Neuronal stem cell (in vitro differentiated cells): ENCODE data around the gene CYP1B1.

Experiments
- DNase-seq: peaks from one replicate; pipeline ENCODE4 v3.0.0-alpha.2; 2013; ENCODE audit warnings: low spot score
- H2AFZ ChIP-seq: one replicate; pipeline ENCODE4 v1.6.1; 2013; ENCODE audit warnings: mild to moderate bottlenecking, low read length, inconsistent platforms
- H2AK5ac ChIP-seq: 2 replicates; pipeline ENCODE4 v1.6.1; 2013; ENCODE audit warnings: low read depth, mild to moderate bottlenecking, inconsistent platforms, low read length, moderate library complexity, mixed read lengths
- H2BK120ac ChIP-seq: 2 replicates; pipeline ENCODE4 v1.6.1; 2013; ENCODE audit warnings: low read depth, mild to moderate bottlenecking, inconsistent platforms, low read length, moderate library complexity, mixed read lengths
- H2BK12ac ChIP-seq: one replicate; pipeline ENCODE4 v1.6.1; 2013; ENCODE audit warnings: low read length, inconsistent platforms
- H2BK15ac ChIP-seq: 2 replicates; pipeline ENCODE4 v1.6.1; 2013; ENCODE audit warnings: mild to moderate bottlenecking, low read length, inconsistent platforms, mixed read lengths
- H2BK5ac ChIP-seq: one replicate; pipeline ENCODE4 v1.6.1; 2013; ENCODE audit warnings: inconsistent platforms, mild to moderate bottlenecking, low read length, moderate library complexity
- H3K14ac ChIP-seq: one replicate; pipeline ENCODE4 v1.6.1; 2013; ENCODE audit warnings: low read length, inconsistent platforms
- H3K18ac ChIP-seq: 2 replicates; pipeline ENCODE4 v1.6.1; 2013; ENCODE audit warnings: low read length, inconsistent platforms
- H3K23ac ChIP-seq: 2 replicates; pipeline ENCODE4 v1.6.1; 2013; ENCODE audit warnings: low read depth, mild to moderate bottlenecking, mixed read lengths, low read length, inconsistent platforms; ENCODE audit not compliant: poor library complexity
- H3K27ac ChIP-seq: replicated peaks from 3 replicates; pipeline ENCODE4 v1.5.1; 2013; ENCODE audit warnings: low read length, inconsistent platforms
- H3K27me3 ChIP-seq, 3 experiments: 2 replicates each; pipeline ENCODE4 v1.6.1; 2013; ENCODE audit warnings: low read length in 3 of 3, mild to moderate bottlenecking in 2 of 3, inconsistent platforms in 1 of 3, low read depth in 1 of 3, mixed read lengths in 1 of 3, moderate library complexity in 1 of 3; ENCODE audit not compliant: control insufficient read depth in 3 of 3, insufficient read depth in 3 of 3
- H3K36me3 ChIP-seq, 2 donors: replicated peaks in 1 of 2; 2 replicates each; pipeline ENCODE4 v1.6.1; 2013; ENCODE audit warnings: low read length in 2 of 2; ENCODE audit not compliant: control insufficient read depth in 2 of 2, insufficient read depth in 2 of 2
- H3K4ac ChIP-seq: 2 replicates; pipeline ENCODE4 v1.6.1; 2013; ENCODE audit warnings: inconsistent platforms, mild to moderate bottlenecking, low read length, moderate library complexity
- H3K4me1 ChIP-seq, 2 donors: 1 replicate in 1 of 2; 2 replicates in 1 of 2; pipeline ENCODE4 v1.6.1; 2013; ENCODE audit warnings: low read length in 2 of 2, low read depth in 1 of 2; ENCODE audit not compliant: control insufficient read depth in 2 of 2, insufficient read depth in 1 of 2
- H3K4me2 ChIP-seq: one replicate; pipeline ENCODE4 v1.6.1; 2013; ENCODE audit warnings: mild to moderate bottlenecking, low read length, inconsistent platforms; ENCODE audit not compliant: insufficient read depth, poor library complexity, severe bottlenecking
- H3K4me3 ChIP-seq, 2 donors: 2 replicates each; pipeline ENCODE4 v1.5.1; 2013; ENCODE audit warnings: low read length in 2 of 2, mild to moderate bottlenecking in 2 of 2, inconsistent platforms in 1 of 2, moderate library complexity in 1 of 2
- H3K79me1 ChIP-seq: one replicate; pipeline ENCODE4 v1.6.1; 2013; ENCODE audit warnings: low read depth, mild to moderate bottlenecking, inconsistent platforms, low read length, moderate library complexity
- H3K9ac ChIP-seq: one replicate; pipeline ENCODE4 v1.6.1; 2013; ENCODE audit warnings: mild to moderate bottlenecking, low read depth, low read length, inconsistent platforms; ENCODE audit not compliant: poor library complexity
- H3K9me3 ChIP-seq, 2 donors: replicated peaks in 1 of 2; 2 replicates each; pipeline versions ENCODE3 to v1.6.1; 2013; ENCODE audit warnings: low read length in 2 of 2, mild to moderate bottlenecking in 2 of 2, inconsistent platforms in 1 of 2, low read depth in 1 of 2, mixed read lengths in 1 of 2, moderate library complexity in 1 of 2; ENCODE audit not compliant: control insufficient read depth in 2 of 2, insufficient read depth in 1 of 2
- H4K8ac ChIP-seq: one replicate; pipeline ENCODE4 v1.6.1; 2013; ENCODE audit warnings: low read depth, mild to moderate bottlenecking, inconsistent platforms, low read length, moderate library complexity
- H4K91ac ChIP-seq: one replicate; pipeline ENCODE4 v1.6.1; 2013; ENCODE audit warnings: low read length, low read depth, mild to moderate bottlenecking, inconsistent platforms; ENCODE audit not compliant: poor library complexity
- WGBS, 2 donors: extraction: QIAGEN DNeasy Blood & Tissue Kit; methylation state at CpG; one replicate each; pipeline ENCODE4 v1.1.7; 2013; ENCODE audit warnings: missing lambda C conversion rate in 2 of 2, mixed read lengths in 1 of 2; ENCODE audit not compliant: insufficient read length in 2 of 2, insufficient replicate concordance in 1 of 2; ENCODE audit errors: extremely low coverage in 2 of 2; 5-methylcytosine and 5-hydroxymethylcytosine counted together

The CYP1B1 gene

GRCh38 chr2:38029512-38029911 lies 46.4 kb downstream of the CYP1B1 start:
- no peak for DNase-seq

GRCh38 chr2:38028829-38029228 lies 47.1 kb downstream of the CYP1B1 start:
- no peak overlapping the region for H2BK12ac ChIP-seq
- no peak overlapping the region for H2AK5ac ChIP-seq
- no peak overlapping the region for H3K9ac ChIP-seq
- H3K4me3 ChIP-seq, result no peak overlapping the region
- no peak overlapping the region for H2BK15ac ChIP-seq
- H3K9me3 ChIP-seq, result no peaks in the 10 kb centered on the region
- no peak overlapping the region for H3K4me2 ChIP-seq
- no peak overlapping the region for H4K8ac ChIP-seq
- H3K4me1 ChIP-seq, result peaks cover 0 to 1% of the 10 kb centered on the region in 2 donors
- no peaks in the 10 kb centered on the region for H3K36me3 ChIP-seq
- no peak overlapping the region for H2BK120ac ChIP-seq
- no peak overlapping the region for H3K14ac ChIP-seq
- no peak overlapping the region for H4K91ac ChIP-seq
- H3K23ac ChIP-seq, result no peak overlapping the region
- peak overlapping the region; percentile 47 for H2AFZ ChIP-seq
- no peak overlapping the region for H3K27ac ChIP-seq
- H3K27me3 ChIP-seq, result peaks cover 0 to 2% (median 0%) of the 10 kb centered on the region in 3 experiments
- WGBS, 2 donors, result no CpG with 5 or more reads among the region's 4 CpGs
- no peaks in the 10 kb centered on the region for H3K79me1 ChIP-seq
- H2BK5ac ChIP-seq, result no peak overlapping the region
- H3K18ac ChIP-seq, result no peak overlapping the region
- DNase-seq, result no peak
- H3K4ac ChIP-seq, result no peak overlapping the region

More at GRCh38 chr2:38029512-38029911, 46.4 kb downstream of the CYP1B1 start:
- no peak overlapping the region for H2BK5ac ChIP-seq
- H3K27ac ChIP-seq, result no peak overlapping the region
- H2AFZ ChIP-seq, result no peak overlapping the region
- H3K4ac ChIP-seq, result no peak overlapping the region
- H2BK15ac ChIP-seq, result no peak overlapping the region
- H3K14ac ChIP-seq, result no peak overlapping the region
- H3K27me3 ChIP-seq, result peaks cover 0 to 2% (median 0%) of the 10 kb centered on the region in 3 experiments
- H3K18ac ChIP-seq, result no peak overlapping the region
- no peak overlapping the region for H2AK5ac ChIP-seq
- no peaks in the 10 kb centered on the region for H3K79me1 ChIP-seq
- H3K9me3 ChIP-seq, result peaks cover 0 to 2% of the 10 kb centered on the region in 2 donors
- no peak overlapping the region for H4K8ac ChIP-seq
- H4K91ac ChIP-seq, result no peak overlapping the region
- no peak overlapping the region for H3K9ac ChIP-seq
- no peak overlapping the region for H2BK120ac ChIP-seq
- H3K4me2 ChIP-seq, result no peak overlapping the region
- no peak overlapping the region for H2BK12ac ChIP-seq
- no peak overlapping the region for H3K23ac ChIP-seq
- no CpG with 5 or more reads among the region's 5 CpGs for WGBS, 2 donors
- peaks cover 0 to 1% of the 10 kb centered on the region in 2 donors for H3K4me1 ChIP-seq
- peaks cover 0 to 1% of the 10 kb centered on the region in 2 donors for H3K36me3 ChIP-seq
- H3K4me3 ChIP-seq, result no peak overlapping the region

GRCh38 chr2:38026846-38027245 lies 49.1 kb downstream of the CYP1B1 start:
- no peak overlapping the region for H4K91ac ChIP-seq
- no peak overlapping the region for H2BK5ac ChIP-seq
- no peak overlapping the region for H3K4me2 ChIP-seq
- H3K9me3 ChIP-seq, result no peaks in the 10 kb centered on the region
- H3K36me3 ChIP-seq, result no peaks in the 10 kb centered on the region
- H4K8ac ChIP-seq, result no peak overlapping the region
- no peak overlapping the region for H3K4me3 ChIP-seq
- H2AFZ ChIP-seq, result peak overlapping the region; percentile 41
- no peak for DNase-seq
- no peak overlapping the region for H2BK120ac ChIP-seq
- no peaks in the 10 kb centered on the region for H3K79me1 ChIP-seq
- peaks cover 0 to 1% of the 10 kb centered on the region in 2 donors for H3K4me1 ChIP-seq
- no peak overlapping the region for H3K23ac ChIP-seq
- H2AK5ac ChIP-seq, result no peak overlapping the region
- H3K14ac ChIP-seq, result no peak overlapping the region
- no peak overlapping the region for H3K18ac ChIP-seq
- no peak overlapping the region for H3K4ac ChIP-seq
- H2BK15ac ChIP-seq, result no peak overlapping the region
- no peak overlapping the region for H3K27ac ChIP-seq
- no CpG with 5 or more reads among the region's 2 CpGs for WGBS, 2 donors
- peaks cover 0 to 2% (median 0%) of the 10 kb centered on the region in 3 experiments for H3K27me3 ChIP-seq
- no peak overlapping the region for H3K9ac ChIP-seq
- no peak overlapping the region for H2BK12ac ChIP-seq

GRCh38 chr2:38021589-38021988 lies 54.4 kb downstream of the CYP1B1 start:
- Histone ChIP-seq H4K91ac (no peak overlapping the region), H2BK5ac (no peak overlapping the region), H3K14ac (no peak overlapping the region), H2BK120ac (no peak overlapping the region), H3K4me1 (no peaks in the 10 kb centered on the region), H3K9ac (no peak overlapping the region), H2BK12ac (no peak overlapping the region), H3K27me3 (no peaks in the 10 kb centered on the region), H2BK15ac (no peak overlapping the region), H2AK5ac (no peak overlapping the region), H3K27ac (no peak overlapping the region), H3K4me2 (no peak overlapping the region), H3K79me1 (no peaks in the 10 kb centered on the region), H3K4ac (no peak overlapping the region), H3K4me3 (peak overlapping the region in 1 of 2 donors; percentile 5), H2AFZ (no peak overlapping the region), H3K9me3 (no peaks in the 10 kb centered on the region), H3K23ac (no peak overlapping the region), H3K18ac (no peak overlapping the region), H4K8ac (no peak overlapping the region), H3K36me3 (no peaks in the 10 kb centered on the region)
- no peak for DNase-seq
- WGBS, 2 donors, result no CpG with 5 or more reads among the region's 9 CpGs
